Panc1 (cell line): ENCODE measurements around the gene PHC1. TPM values are rescaled to one million over a fixed set of nuclear protein-coding genes. Genes with fewer than 3 reads are reported as not detected.

Experiments used
- ATAC-seq: fragments of 200-7000 bp; cut with Tn5 transposase; 2 replicates; pipeline ENCODE4 v1.9.1; 2020; ENCODE audit warnings: mild to moderate bottlenecking, moderate library complexity
- BruUV-seq: library from RNA; stranded (reverse); fragments of 400-500 nt; replicated peaks from 2 replicates; lab custom pipeline; 2021; lab: Mats Ljungman, UMichigan
- CTCF ChIA-PET: fragments of 300-600 bp; sonication (Branson Sonifier 250); formaldehyde crosslinking; loops from one replicate; lab custom pipeline; 2022; ENCODE audit warnings: antibody characterized with exemption; lab: Charles Lee
- POLR2A ChIA-PET: fragments of 300-600 bp; sonication (Branson Sonifier 250); formaldehyde crosslinking; loops from one replicate; lab custom pipeline; 2022; ENCODE audit warnings: antibody characterized with exemption; lab: Charles Lee
- DNase-seq: peaks from one replicate; pipeline ENCODE4 v3.0.0-alpha.2; 2010; ENCODE audit warnings: low read depth, low spot score
- H3K27ac ChIP-seq: 2 replicates; pipeline ENCODE4 v1.5.1; 2011; ENCODE audit warnings: mild to moderate bottlenecking, low read length, inconsistent platforms
- H3K27me3 ChIP-seq: fragments of 200-500 bp; sonication (Bioruptor generic); 2 replicates; pipeline ENCODE4 v1.6.0; 2014; ENCODE audit warnings: low read length, inconsistent platforms; ENCODE audit not compliant: control insufficient read depth, insufficient read depth
- H3K36me3 ChIP-seq: fragments of 200-500 bp; sonication (Bioruptor generic); 2 replicates; pipeline ENCODE4 v1.5.1; 2014; ENCODE audit warnings: inconsistent platforms, mild to moderate bottlenecking, low read length, moderate library complexity; ENCODE audit not compliant: control insufficient read depth, insufficient read depth
- H3K4me1 ChIP-seq: 2 replicates; pipeline ENCODE4 v1.5.1; 2011; ENCODE audit warnings: inconsistent platforms, mild to moderate bottlenecking, low read length, moderate library complexity; ENCODE audit not compliant: control insufficient read depth, insufficient read depth
- H3K4me3 ChIP-seq, 2 experiments: 2 replicates each; pipeline ENCODE4 v1.5.1; 2011 to 2012; ENCODE audit warnings: low read depth in 2 of 2, low read length in 2 of 2, mild to moderate bottlenecking in 2 of 2, inconsistent platforms in 1 of 2, moderate library complexity in 1 of 2
- H3K9me3 ChIP-seq: fragments of 200-500 bp; sonication (Bioruptor generic); 2 replicates; pipeline ENCODE4 v1.5.1; 2014; ENCODE audit warnings: low read depth, mild to moderate bottlenecking, inconsistent platforms, low read length, moderate library complexity; ENCODE audit not compliant: control insufficient read depth, insufficient read depth
- CTCF ChIP-seq: fragments of 450-650 bp; IDR thresholded peaks from 2 replicates; pipeline ENCODE4 v1.5.1; 2017; ENCODE audit warnings: mild to moderate bottlenecking
- POLR2AphosphoS5 ChIP-seq: IDR thresholded peaks from 2 replicates; pipeline ENCODE4 v1.6.1; 2012; ENCODE audit warnings: mild to moderate bottlenecking, low read depth, low read length, moderate library complexity
- REST ChIP-seq, 2 experiments: IDR thresholded peaks; 2 replicates each; pipeline ENCODE4 v1.6.1; 2011 to 2012; ENCODE audit warnings: low read depth in 2 of 2, control low read depth in 1 of 2, low read length in 1 of 2, mild to moderate bottlenecking in 1 of 2, moderate library complexity in 1 of 2; ENCODE audit not compliant: insufficient read depth in 1 of 2
- SIN3A ChIP-seq: IDR thresholded peaks from 2 replicates; pipeline ENCODE4 v1.6.1; 2012; ENCODE audit warnings: low read depth, mild to moderate bottlenecking, low read length, moderate library complexity, borderline replicate concordance; ENCODE audit not compliant: insufficient read depth
- TCF7L2 ChIP-seq: IDR thresholded peaks from 2 replicates; pipeline ENCODE4 v1.6.1; 2011; ENCODE audit warnings: mild to moderate bottlenecking, low read depth, low read length, inconsistent platforms
- in situ Hi-C: cut with HindIII; loops from 2 replicates; pipeline ENCODE4 v1.10.0; 2016; ENCODE audit warnings: low sequenced_read_pairs, low pct_unique_long_range_greater_than_20kb
- intact Hi-C: fragments of 100-400 bp; cut with micrococcal nuclease; formaldehyde crosslinking; loops from one replicate; pipeline ENCODE4 v1.10.0; 2022; ENCODE audit not compliant: unreplicated experiment
- total RNA-seq: library from RNA; stranded (reverse); gene quantifications from one replicate; pipeline ENCODE4 v1.2.1, GENCODE V29; 2021; ENCODE audit not compliant: unreplicated experiment

The PHC1 gene
- total RNA-seq, 1 experiment from 2014 or later = 15.6 TPM

- Histone ChIP-seq H3K27ac (no peak overlapping the region), H3K9me3 (no peaks in the 10 kb centered on the region), H3K4me1 (no peaks in the 10 kb centered on the region), H3K27me3 (no peaks in the 10 kb centered on the region), H3K4me3 (no peak overlapping the region), H3K36me3 (peaks cover 5% of the 10 kb centered on the region; the same call in 1 of the 2 replicates)
- in situ Hi-C loops = no loop called here
- intact Hi-C loops = no loop called here
- ChIA-PET POLR2A (no interaction called here), CTCF (no interaction called here)
- no peak for TF ChIP-seq CTCF
- no peak for TF ChIP-seq POLR2AphosphoS5
- no peak for TF ChIP-seq REST (IDR thresholded peaks at IDR 0.05; ENCODE audit: insufficient read depth in 1 of 2, low read depth in 2 of 2, low read length in 1 of 2)
- no peak for TF ChIP-seq SIN3A
- TF ChIP-seq TCF7L2 = no peak
- no TSS peak for BruUV-seq
- DNase-seq (no peak), ATAC-seq (no peak)
These were observed 39.6 kb downstream of the PHC1 start for GRCh38 chr12:8953773-8954402.

- intact Hi-C loops (no loop called here), in situ Hi-C loops (no loop called here)
- H3K27me3 ChIP-seq = no peaks in the 10 kb centered on the region
- no peak overlapping the region for H3K4me3 ChIP-seq
- no TSS peak for BruUV-seq
- TF ChIP-seq REST (IDR thresholded peaks at IDR 0.05; ENCODE audit: insufficient read depth in 1 of 2, low read depth in 2 of 2, low read length in 1 of 2) (no peak), POLR2AphosphoS5 (no peak), CTCF (no peak), SIN3A (no peak), TCF7L2 (no peak)
- ATAC-seq = no peak
- POLR2A ChIA-PET = no interaction called here
- no peaks in the 10 kb centered on the region for H3K36me3 ChIP-seq
- CTCF ChIA-PET = no interaction called here
- DNase-seq = no peak
- H3K9me3 ChIP-seq = no peaks in the 10 kb centered on the region
- no peaks in the 10 kb centered on the region for H3K4me1 ChIP-seq
- H3K27ac ChIP-seq = no peak overlapping the region
These were observed 41.8 kb downstream of the PHC1 start for GRCh38 chr12:8956073-8956472.
